ENCODE data around the gene OR52E4.

The OR52E4 gene

GRCh38 chr11:5846701-5847100 lies 33.7 kb upstream of the OR52E4 start:
- Histone ChIP-seq H3K27me3 (no peaks in the 10 kb centered on the region), H3K27ac (no peak overlapping the region), H3K4me1 (ENCODE audit: control insufficient read depth in 1 of 2, insufficient read depth in 1 of 2, low read depth in 1 of 2, low read length in 1 of 2) (no peaks in the 10 kb centered on the region), H3K4me3 (ENCODE audit: low read depth in 1 of 2, low read length in 1 of 2) (no peak overlapping the region), H3K9me3 (no peaks in the 10 kb centered on the region), H3K36me3 (no peaks in the 10 kb centered on the region)
- TF ChIP-seq CTCF (IDR thresholded peaks at IDR 0.05): no peak

GRCh38 chr11:5847711-5848110 lies 32.7 kb upstream of the OR52E4 start:
- Histone ChIP-seq H3K4me3 (ENCODE audit: low read depth in 1 of 2, low read length in 1 of 2) (no peak overlapping the region), H3K27ac (no peak overlapping the region), H3K36me3 (no peaks in the 10 kb centered on the region), H3K27me3 (no peaks in the 10 kb centered on the region), H3K4me1 (ENCODE audit: control insufficient read depth in 1 of 2, insufficient read depth in 1 of 2, low read depth in 1 of 2, low read length in 1 of 2) (no peaks in the 10 kb centered on the region), H3K9me3 (no peaks in the 10 kb centered on the region)
- TF ChIP-seq CTCF (IDR thresholded peaks at IDR 0.05): no peak

DNA sequence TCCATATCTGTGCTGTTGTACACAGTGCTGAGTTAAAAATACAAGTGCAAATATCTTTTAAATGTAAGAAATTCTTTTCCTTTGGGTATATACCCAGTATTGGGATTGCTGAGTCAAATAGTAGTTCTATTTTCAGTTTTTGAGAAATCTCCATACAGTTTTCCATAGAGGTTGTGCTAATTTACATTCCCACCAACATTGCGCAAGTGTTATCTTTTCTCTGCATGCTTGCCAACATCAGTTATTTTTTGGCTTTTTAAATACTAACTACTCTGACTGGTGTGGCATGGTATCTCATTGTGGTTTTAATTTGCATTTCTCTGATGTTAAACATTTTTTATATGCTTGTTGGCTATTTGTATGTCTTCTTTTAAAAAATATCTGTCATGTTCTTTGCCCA lies 29.4 kb upstream of the OR52E4 start:
- Histone ChIP-seq H3K9me3 (no peaks in the 10 kb centered on the region), H3K36me3 (no peaks in the 10 kb centered on the region), H3K27ac (no peak overlapping the region), H3K4me3 (ENCODE audit: low read depth in 1 of 2, low read length in 1 of 2) (no peak overlapping the region), H3K27me3 (no peaks in the 10 kb centered on the region), H3K4me1 (ENCODE audit: control insufficient read depth in 1 of 2, insufficient read depth in 1 of 2, low read depth in 1 of 2, low read length in 1 of 2) (no peaks in the 10 kb centered on the region)
- TF ChIP-seq CTCF (IDR thresholded peaks at IDR 0.05): no peak

GRCh38 chr11:5857590-5857989 lies 22.8 kb upstream of the OR52E4 start, which contains the start of gene OR52E8:
TSS of gene OR52E8 (minus strand) at chr11:5857690. CDS start at chr11:5857690, 0 bp downstream.
- no peak within 1 kb of the TSS for H3K27ac ChIP-seq
- no peaks in the 10 kb centered on the region for H3K4me1 ChIP-seq (ENCODE audit: control insufficient read depth in 1 of 2, insufficient read depth in 1 of 2, low read depth in 1 of 2, low read length in 1 of 2)
- no peak for TF ChIP-seq CTCF (IDR thresholded peaks at IDR 0.05)

DNA sequence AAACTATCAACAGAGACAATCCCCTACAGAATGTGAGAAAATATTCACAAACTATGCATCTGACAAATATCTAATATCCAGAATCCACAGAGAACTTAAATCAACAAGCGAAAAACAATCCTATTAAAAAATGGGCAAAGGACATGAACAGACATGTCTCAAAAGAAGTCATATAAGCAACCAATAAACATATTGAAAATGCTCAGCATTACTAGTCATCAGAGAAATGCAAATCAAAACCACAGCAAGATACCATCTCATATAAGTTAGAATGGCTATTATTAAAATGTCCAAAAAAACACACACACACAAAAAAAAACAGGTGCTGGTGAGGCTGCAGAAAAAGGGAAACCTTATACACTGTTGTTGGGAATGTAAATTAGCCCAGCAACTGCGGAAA lies 14.6 kb upstream of the OR52E4 start:
- no peaks in the 10 kb centered on the region for H3K9me3 ChIP-seq

More at GRCh38 chr11:5857590-5857989, 22.8 kb upstream of the OR52E4 start, which contains the start of gene OR52E8:
- no peak within 1 kb of the TSS for H3K4me3 ChIP-seq (ENCODE audit: low read depth in 1 of 2, low read length in 1 of 2)
- no peaks in the 10 kb centered on the region for H3K36me3 ChIP-seq
- no peaks in the 10 kb centered on the region for H3K27me3 ChIP-seq
- no peaks in the 10 kb centered on the region for H3K9me3 ChIP-seq

More for the DNA sequence above, 14.6 kb upstream of the OR52E4 start:
- no peak for TF ChIP-seq CTCF (IDR thresholded peaks at IDR 0.05)
- Histone ChIP-seq H3K36me3 (no peaks in the 10 kb centered on the region), H3K4me1 (ENCODE audit: control insufficient read depth in 1 of 2, insufficient read depth in 1 of 2, low read depth in 1 of 2, low read length in 1 of 2) (no peaks in the 10 kb centered on the region), H3K27ac (no peak overlapping the region), H3K27me3 (no peaks in the 10 kb centered on the region), H3K4me3 (ENCODE audit: low read depth in 1 of 2, low read length in 1 of 2) (no peak overlapping the region)

Measured in neutrophil (primary cell).